Measurements from ENCODE around the gene MORF4L2.
"Not testable (repeated sequence)": the region's sequence is repeated elsewhere in the genome, so short reads cannot be mapped to it uniquely, and the experiment has no call there.

The MORF4L2 gene

DNA sequence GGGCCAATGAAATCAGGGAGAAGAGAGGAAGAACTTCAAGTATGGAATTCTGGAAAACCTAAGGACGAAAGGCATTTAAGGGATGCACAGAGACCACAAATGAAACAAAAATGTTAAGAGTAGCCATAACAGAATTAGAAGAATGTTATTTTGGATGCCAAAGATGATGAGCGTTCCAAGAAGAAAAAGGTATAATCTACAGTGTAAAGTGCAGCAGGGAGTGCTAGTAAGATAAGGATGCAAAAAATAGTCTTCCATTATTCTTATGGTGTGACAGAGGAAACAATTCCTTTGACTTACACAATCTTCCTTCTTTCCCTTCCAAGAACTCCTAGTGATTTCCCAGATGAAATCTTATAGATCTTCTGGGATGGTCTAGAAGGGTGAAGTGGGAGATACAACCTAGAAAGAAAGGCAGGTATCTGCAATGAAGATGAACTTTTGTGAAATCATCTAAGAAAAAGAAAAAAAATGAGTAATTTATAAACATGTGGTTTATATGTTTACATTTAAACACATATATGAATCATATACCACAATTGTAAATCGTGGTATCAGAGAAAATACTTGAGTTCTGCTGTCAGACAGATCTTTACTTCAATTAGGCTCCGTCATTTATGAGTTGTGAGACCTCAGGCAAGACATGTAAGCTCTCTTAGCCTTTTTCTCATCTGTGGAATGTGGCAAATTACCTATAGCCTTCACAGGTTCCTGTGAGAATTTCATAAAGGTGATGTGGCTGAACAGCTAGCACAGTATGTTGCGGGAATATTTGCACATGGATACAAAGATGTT is 8.1 kb downstream of the MORF4L2 start:
- DNase-seq (ENCODE audit: low read depth in 2 of 2), result no peak

DNA sequence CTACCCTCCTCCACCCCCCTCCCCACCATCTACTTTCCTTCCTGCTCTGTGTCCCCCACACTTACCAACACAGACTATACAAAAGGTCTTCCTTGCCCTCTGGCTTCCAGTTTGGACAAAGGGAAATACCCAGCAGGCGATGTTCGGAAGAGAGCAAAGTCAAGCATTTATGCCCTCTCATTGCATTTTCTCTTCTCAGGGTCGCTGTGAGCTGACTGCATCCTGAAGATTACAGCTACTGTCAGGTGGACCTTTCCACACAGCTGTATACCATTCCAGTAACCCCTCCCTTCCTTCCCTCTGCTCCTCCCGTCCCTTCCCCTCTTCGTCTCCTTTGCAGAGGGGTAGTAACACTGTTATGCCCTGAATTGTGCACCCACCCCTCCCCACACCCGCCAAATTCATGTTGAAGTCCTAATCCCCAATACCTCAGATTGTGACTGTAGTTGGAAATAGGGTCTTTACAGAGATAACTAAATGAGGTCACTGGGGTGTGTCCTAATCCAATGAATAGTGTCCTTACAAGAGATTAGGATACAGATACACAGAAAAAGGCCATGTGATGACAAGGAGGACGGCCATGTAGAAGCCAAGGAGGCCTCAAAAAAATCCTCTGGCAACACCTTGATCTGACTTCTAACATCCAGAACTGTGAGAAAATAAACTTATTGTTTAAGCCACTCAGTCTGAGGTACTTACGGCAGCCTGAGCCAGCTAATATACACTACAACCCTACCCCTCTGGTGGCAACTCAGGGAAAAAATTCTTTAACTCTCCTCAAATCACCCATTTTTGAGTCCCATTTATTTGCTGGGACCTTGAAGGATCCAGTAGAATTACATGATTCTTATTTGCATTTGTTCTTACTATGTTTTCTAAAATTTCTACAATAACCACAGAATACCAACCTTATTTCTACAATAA is 11.7 kb downstream of the MORF4L2 start:
- DNase-seq (ENCODE audit: low read depth in 2 of 2), result no peak

- DNase-seq (ENCODE audit: low read depth in 2 of 2), result no peak
Observed at GRCh38 chrX:103669745-103670144, 16.8 kb downstream of the MORF4L2 start.

GRCh38 chrX:103666202-103667107 is 20.0 kb downstream of the MORF4L2 start:
- no peak for DNase-seq (ENCODE audit: low read depth in 2 of 2)

DNA sequence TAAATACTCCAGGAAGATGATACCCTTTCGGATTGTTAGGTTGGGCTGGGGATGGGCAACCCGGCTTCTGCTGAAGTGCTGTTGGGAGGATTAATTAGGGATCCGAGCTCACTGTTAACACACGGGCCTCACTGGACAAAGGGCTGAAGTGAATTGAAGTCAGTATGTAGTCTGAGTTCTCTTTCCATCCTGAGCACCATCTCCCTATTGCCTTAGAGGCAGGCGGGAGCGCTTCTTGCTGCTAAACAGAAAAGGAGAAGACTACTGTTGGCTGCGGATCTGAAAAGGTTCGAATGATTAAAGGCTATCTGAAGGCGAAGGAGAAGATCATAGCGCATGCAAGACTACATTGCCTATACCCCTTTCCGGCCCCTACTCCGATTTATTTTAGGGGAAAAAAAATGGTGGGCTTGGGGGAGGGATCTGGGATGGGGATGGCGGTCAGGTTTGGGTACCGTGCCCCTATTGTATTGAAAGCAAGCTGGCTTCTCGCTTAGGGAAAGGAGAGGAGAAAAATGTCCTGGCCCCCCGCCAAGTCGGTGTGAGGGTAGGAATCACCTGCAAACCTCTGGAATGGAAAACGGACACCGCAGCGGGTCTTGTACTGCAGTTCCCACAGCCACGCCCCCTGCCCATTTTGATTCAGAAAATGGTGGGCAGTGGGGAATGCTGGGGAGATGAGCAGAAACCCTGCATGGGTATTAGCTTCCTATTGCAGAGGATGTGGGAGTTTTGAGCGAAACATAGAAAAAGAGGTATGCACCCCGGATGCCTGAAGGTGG is 22.3 kb downstream of the MORF4L2 start:
- no peak for DNase-seq (ENCODE audit: low read depth in 2 of 2)

DNA sequence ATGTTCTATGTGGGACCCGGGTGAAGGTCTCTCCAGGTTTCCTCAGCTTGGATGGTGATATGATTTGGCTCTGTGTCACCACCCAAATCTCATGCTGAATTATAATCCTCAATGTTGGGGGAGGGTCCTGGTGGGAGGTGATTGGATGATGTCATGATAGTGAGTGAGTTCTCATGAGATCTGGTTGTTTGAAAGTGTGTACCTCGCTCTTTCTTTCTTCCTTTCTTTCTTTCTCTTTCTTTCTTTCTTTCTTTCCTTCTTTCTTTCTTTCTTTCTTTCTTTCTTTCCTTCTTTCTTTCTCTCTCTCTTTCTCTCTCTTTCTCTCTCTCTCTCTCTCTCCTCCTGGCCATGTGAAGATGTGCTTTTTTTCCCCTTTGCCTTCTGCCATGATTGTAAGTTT is 27.0 kb downstream of the MORF4L2 start:
- DNase-seq (ENCODE audit: low read depth in 2 of 2), result not testable (repeated sequence)

DNA sequence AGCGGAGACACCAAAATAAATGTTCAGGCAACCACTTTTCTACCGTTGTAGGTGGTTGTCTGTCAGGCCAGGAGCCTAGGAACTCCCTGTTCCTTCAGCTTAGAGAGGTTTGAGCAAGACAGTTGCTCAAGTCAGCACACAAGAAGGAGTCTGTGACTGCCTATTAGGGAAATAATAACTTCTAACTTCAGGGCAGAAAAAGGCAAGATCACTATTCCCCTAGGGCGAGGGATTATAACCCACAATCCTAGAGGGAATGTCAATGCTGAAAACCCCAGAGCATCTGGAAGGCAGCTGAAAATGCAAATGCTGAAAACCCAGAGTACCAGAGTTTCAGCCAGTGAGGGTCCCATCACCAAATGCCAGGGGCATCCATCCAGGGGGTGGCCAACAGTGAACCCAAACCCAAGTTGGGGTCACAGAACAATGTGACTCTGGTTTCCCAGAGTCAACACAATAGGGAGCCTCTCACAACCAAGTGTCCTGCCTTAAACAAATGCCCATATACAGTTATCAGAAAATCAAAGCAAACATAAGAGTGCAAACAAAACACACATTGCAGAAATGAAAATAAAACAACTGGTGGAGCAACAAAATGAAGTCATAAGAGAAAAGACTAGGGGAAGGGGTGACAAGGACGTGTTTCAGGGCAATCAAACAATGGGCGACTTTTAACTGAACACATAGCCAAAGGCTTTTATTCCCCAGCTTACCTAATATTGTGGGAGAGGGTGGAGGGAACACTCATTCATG is 27.6 kb downstream of the MORF4L2 start:
- DNase-seq (ENCODE audit: low read depth in 2 of 2), result no peak

DNA sequence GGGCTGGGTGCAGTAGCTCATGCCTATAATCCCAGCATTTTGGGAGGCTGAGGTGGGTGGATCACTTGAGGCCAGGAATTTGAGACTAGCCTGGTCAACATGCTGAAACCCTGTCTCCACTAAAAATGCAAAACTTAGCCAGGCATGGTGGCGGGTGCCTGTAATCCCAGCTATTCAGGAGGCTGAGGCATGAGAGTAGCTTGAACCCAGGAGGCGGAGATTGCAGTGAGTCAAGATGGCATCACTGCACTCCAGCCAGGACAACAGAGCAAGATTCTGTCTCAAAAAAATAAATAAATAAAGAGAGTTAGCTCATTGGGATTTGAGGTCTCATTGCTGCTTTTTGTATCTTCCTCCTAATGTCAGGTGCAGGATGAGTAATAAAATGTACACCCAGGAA is 29.4 kb downstream of the MORF4L2 start:
- not testable (repeated sequence) for DNase-seq (ENCODE audit: low read depth in 2 of 2)

DNA sequence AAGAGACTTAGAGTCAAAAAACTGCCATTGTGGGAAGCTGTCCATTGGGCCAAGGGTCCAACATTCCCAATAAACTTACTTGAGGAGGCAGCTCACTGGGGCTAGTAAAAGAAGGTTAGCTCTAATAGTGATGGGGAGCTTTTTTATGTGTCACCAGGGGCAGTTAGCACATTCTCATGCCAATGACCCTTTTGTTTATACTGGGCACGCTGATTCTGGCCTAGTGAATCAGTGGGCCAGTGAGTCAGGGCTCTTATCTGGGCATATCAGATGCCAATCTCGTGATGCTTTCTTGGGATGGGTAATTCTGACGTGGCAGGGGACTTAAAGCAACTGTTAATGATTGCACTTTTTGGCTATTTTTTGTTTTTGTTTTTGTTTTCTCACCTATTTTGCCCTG is 29.9 kb downstream of the MORF4L2 start:
- DNase-seq (ENCODE audit: low read depth in 2 of 2), result no peak

DNA sequence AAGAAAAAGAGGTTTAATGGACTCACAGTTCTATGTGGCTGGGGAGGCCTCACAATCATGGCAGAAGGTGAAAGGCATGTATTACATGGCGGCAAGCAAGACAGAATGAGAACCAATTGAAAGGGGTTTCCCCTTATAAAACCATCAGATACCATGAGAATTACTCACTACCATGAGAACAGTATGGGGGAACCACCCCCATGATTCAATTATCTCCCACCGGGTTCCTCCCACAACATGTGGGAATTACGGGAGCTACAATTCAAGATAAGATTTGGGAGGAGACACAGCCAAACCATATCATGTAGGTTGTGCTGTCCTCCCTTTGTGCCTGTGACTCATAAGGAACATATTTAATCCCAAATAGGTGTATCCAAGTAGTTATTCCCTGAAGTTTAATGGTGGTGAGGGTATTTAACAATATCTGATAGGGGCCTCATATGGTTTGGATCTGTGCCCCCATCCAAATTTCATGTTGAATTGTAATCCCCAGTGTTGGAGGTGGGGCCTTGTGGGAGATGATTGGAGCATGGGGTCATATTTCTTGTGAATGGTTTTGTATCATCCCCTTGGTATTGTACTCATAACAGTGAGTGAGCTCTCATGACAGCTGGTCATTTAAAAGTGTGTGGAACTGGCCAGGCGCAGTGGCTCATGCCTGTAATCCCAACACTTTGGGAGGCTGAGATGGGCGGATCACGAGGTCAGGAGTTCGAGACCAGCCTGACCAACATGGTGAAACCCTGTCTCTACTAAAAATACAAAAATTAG is 31.1 kb downstream of the MORF4L2 start:
- not testable (repeated sequence) for DNase-seq (ENCODE audit: low read depth in 2 of 2)

GRCh38 chrX:103651151-103651773 is 35.2 kb downstream of the MORF4L2 start:
- DNase-seq (ENCODE audit: low read depth in 2 of 2), result no peak

DNA sequence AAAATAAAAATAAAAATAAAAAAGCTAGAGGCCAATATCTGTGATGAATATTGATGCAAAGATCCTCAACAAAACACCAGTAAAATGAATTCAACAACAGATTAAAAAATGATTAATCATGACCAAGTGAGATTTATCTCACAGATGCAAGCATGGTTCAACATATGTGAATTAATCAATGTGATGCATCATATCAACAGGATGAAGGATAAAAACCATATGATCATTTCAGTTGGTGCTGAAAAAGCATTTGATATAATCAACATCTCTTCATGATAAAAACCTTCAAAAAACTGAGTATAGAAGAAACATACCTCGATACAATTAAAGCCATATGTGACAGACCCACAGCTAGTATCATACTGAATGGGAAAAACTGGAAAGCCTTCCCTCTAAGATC is 38.9 kb downstream of the MORF4L2 start:
- DNase-seq (ENCODE audit: low read depth in 2 of 2), result no peak

- DNase-seq (ENCODE audit: low read depth in 2 of 2), result no peak
Observed at GRCh38 chrX:103644125-103644524, 42.4 kb downstream of the MORF4L2 start.

DNA sequence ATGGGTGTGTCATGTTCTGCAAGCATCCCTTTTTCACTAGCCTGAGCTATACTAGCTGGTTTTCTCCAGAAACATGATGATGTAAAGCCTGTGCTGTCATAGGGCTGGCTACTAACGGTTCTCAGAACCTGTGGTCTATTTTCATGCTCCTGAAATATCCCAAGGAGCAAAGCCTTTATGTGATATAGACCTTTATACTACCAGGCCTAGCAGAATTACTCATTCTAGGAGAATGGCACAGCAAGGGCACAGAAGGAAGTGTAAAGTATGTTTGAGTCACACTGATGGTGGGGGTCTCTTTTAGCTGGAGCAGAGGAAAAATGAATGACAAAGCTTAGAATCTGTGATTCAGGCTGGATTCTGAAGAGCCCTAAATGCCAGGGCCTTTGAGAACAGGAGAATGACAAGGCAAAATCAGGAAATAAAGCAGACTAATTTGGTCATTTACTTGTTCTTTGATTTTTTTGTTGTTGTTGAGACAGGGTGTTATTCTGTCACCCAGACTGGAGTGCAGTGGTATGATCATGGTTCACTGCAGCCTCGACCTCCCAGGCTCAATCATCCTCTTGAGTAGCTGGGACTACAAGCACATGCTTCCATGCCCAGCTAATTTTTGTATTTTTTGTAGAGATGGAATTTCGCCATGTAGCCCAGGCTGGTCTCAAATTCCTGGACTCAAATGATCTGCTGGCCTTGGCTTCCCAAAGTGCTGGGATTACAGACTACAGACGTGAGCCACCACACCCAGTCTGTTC is 45.9 kb downstream of the MORF4L2 start:
- no peak for DNase-seq (ENCODE audit: low read depth in 2 of 2)

GRCh38 chrX:103638479-103639346 is 47.8 kb downstream of the MORF4L2 start:
- not testable (repeated sequence) for DNase-seq (ENCODE audit: low read depth in 2 of 2)

GRCh38 chrX:103637604-103638338 is 48.7 kb downstream of the MORF4L2 start:
- DNase-seq (ENCODE audit: low read depth in 2 of 2), result no peak

- DNase-seq (ENCODE audit: low read depth in 2 of 2), result no peak
Observed at GRCh38 chrX:103635436-103635835, 51.1 kb downstream of the MORF4L2 start.
